ENCODE measurements around the gene MANBA. TPM values are rescaled to one million over a fixed set of nuclear protein-coding genes. Genes with fewer than 3 reads are reported as not detected.

Gene MANBA
- total RNA-seq, 4 donors from 2014 or later: 8.9 to 15.5 (median 12.6) TPM

DNA sequence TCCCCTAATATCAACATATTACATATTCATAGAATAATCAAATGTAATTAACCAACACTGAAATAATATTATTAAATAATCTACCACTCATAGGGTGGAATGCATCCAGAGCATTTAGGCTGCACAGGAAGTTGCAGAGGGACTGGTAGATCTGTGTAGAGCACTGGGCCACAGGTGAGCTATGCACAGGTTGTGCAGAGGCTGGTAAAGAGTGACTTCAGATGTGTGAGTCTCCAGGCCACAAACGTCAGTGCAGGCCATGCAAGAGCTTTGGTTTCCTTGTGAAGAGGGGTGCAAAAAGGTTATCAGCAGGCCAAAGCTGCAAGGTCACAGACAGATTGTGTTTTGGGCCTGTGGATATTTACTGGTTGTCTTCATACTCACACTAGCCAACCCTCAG, 25.5 kb upstream of the MANBA start:
- intact Hi-C loops (cut with DNase I; ENCODE audit: low total_unique reads) (no loop called here), in situ Hi-C loops (cut with MboI; ENCODE audit: low sequenced_read_pairs in 4 of 4) (no loop called here)
- ATAC-seq (no peak), DNase-seq (no peak)
- no peak overlapping the region for H3K27ac ChIP-seq
- H3K9me3 ChIP-seq: no peaks in the 10 kb centered on the region
- no peaks in the 10 kb centered on the region for H3K36me3 ChIP-seq
- H3K27me3 ChIP-seq: no peaks in the 10 kb centered on the region
- no peak for TF ChIP-seq POLR2A (IDR thresholded peaks at IDR 0.05)
- TF ChIP-seq, protein P1, sequence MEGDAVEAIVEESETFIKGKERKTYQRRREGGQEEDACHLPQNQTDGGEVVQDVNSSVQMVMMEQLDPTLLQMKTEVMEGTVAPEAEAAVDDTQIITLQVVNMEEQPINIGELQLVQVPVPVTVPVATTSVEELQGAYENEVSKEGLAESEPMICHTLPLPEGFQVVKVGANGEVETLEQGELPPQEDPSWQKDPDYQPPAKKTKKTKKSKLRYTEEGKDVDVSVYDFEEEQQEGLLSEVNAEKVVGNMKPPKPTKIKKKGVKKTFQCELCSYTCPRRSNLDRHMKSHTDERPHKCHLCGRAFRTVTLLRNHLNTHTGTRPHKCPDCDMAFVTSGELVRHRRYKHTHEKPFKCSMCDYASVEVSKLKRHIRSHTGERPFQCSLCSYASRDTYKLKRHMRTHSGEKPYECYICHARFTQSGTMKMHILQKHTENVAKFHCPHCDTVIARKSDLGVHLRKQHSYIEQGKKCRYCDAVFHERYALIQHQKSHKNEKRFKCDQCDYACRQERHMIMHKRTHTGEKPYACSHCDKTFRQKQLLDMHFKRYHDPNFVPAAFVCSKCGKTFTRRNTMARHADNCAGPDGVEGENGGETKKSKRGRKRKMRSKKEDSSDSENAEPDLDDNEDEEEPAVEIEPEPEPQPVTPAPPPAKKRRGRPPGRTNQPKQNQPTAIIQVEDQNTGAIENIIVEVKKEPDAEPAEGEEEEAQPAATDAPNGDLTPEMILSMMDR (IDR thresholded peaks at IDR 0.05 in 4 of 5, conservative IDR thresholded peaks at IDR 0.05 in 1 of 5): no peak
- no peak overlapping the region for H3K4me3 ChIP-seq
- H3K4me1 ChIP-seq: peaks cover 0 to 8% of the 10 kb centered on the region in 2 donors

DNA sequence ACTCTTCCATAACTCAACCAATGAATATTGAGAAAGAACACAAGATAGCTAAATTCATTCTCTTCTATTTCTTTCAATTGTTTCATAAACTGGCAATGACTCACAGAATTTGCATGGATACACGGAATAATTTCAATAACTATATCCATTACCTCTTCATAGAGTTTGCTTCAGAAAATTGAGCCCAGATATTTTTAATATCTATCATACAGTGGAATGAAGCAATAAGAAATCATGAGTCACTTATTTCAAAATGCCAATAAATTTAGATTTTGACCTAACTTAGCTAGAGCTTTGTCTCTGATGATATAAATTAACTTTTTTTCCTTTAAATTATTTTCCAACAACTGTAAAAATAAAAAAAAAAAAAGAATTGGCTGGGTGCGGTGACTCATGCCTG, 22.2 kb upstream of the MANBA start:
- no peak overlapping the region for H3K4me3 ChIP-seq
- H3K27ac ChIP-seq: no peak overlapping the region
- TF ChIP-seq POLR2A (IDR thresholded peaks at IDR 0.05): no peak
- TF ChIP-seq, protein P1 (IDR thresholded peaks at IDR 0.05 in 4 of 5, conservative IDR thresholded peaks at IDR 0.05 in 1 of 5): no peak
- intact Hi-C loops (cut with DNase I; ENCODE audit: low total_unique reads): no loop called here
- in situ Hi-C loops (cut with MboI; ENCODE audit: low sequenced_read_pairs in 4 of 4): no loop called here
- no peaks in the 10 kb centered on the region for H3K9me3 ChIP-seq
- H3K4me1 ChIP-seq: no peaks in the 10 kb centered on the region
- ATAC-seq (no peak), DNase-seq (no peak)
- H3K27me3 ChIP-seq: no peaks in the 10 kb centered on the region
- H3K36me3 ChIP-seq: no peaks in the 10 kb centered on the region

DNA sequence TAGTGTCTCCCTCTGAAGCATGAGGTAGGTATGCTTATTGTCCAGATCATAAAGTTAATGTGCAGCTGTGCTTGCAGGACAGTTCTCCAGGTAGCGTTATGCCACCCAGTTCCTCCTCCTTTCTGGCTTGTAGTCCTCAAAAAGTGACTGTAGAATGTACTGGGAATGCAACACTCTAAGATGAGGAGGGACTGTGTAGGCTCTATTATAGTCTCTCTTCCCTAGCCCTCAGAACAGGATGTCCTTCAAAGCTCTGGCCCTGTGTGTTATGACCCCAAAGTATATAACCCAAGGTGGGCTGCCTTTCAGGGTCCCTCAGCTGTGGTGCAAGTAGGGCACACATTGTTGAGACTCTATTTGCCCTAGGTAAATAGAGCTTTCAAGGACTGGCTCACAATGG, 20.8 kb upstream of the MANBA start:
- intact Hi-C loops (cut with DNase I; ENCODE audit: low total_unique reads) (no loop called here), in situ Hi-C loops (cut with MboI; ENCODE audit: low sequenced_read_pairs in 4 of 4) (no loop called here)
- Histone ChIP-seq H3K4me1 (no peaks in the 10 kb centered on the region), H3K9me3 (no peaks in the 10 kb centered on the region), H3K27ac (no peak overlapping the region), H3K27me3 (no peaks in the 10 kb centered on the region), H3K4me3 (no peak overlapping the region), H3K36me3 (no peaks in the 10 kb centered on the region)
- TF ChIP-seq, protein P1 (IDR thresholded peaks at IDR 0.05 in 4 of 5, conservative IDR thresholded peaks at IDR 0.05 in 1 of 5): no peak
- TF ChIP-seq POLR2A (IDR thresholded peaks at IDR 0.05): no peak
- ATAC-seq: peak in 1 of 2 donors; percentile 24
- no peak for DNase-seq

DNA sequence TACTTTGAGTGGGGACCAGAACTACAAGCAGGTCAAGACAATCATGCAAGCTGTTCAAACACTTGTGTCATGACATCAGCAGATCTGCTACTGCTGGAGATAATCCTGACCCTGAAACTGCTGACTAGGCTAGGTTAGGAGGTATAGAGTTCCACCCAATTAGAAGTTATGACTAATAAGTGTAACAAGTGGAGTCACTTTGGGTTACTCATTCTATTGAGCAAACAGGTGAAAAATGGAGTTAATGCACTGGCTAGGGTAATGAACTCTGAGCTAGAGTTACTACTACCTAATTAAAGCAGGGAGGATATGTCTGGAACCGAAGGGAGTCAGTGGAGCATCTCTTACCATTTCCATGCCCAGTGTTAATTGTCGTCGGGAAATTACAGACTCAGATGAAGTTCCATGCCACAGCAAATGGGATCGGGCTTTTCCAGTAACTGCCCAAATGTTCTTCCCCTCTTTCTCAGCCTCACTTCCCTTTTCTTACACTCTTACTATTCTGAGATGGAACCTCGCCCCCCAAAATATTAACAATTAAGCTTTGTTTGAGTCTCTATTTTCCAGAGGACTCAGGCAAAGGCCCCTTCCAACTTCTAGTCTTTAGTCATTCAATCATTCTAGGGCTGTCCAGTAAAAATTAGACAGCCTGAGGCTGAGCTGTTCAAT, 19.8 kb upstream of the MANBA start:
- H3K4me3 ChIP-seq: no peak overlapping the region
- DNase-seq: no peak
- intact Hi-C loops (cut with DNase I; ENCODE audit: low total_unique reads): no loop called here
- in situ Hi-C loops (cut with MboI; ENCODE audit: low sequenced_read_pairs in 4 of 4): no loop called here
- H3K4me1 ChIP-seq: no peaks in the 10 kb centered on the region
- H3K36me3 ChIP-seq: no peaks in the 10 kb centered on the region
- H3K9me3 ChIP-seq: no peaks in the 10 kb centered on the region
- no peak for ATAC-seq
- H3K27ac ChIP-seq: no peak overlapping the region
- no peaks in the 10 kb centered on the region for H3K27me3 ChIP-seq
- TF ChIP-seq, protein P1 (IDR thresholded peaks at IDR 0.05 in 4 of 5, conservative IDR thresholded peaks at IDR 0.05 in 1 of 5): no peak
- no peak for TF ChIP-seq POLR2A (IDR thresholded peaks at IDR 0.05)

DNA sequence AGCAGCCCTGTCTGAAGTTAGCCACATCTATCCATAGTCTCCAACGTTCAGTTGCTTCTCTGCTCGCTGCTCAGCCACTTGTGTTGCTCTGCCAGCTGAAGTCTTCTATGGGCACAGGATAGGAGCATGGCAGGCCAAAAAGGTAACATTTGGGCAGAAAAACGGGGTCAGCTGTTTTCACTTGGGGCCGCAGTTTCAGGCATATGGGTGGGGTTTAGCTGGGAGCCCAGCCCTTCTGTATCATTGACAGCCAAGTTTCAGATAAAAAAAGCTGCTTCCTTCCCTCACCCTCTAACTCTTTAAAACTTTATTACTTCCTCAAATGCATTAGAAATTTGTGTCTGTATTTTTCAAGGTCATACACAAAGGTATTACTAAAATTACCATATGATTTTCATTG, 18.4 kb upstream of the MANBA start:
- no peak for ATAC-seq
- H3K36me3 ChIP-seq: no peaks in the 10 kb centered on the region
- H3K4me3 ChIP-seq: no peak overlapping the region
- H3K27ac ChIP-seq: no peak overlapping the region
- in situ Hi-C loops (cut with MboI; ENCODE audit: low sequenced_read_pairs in 4 of 4): no loop called here
- no peaks in the 10 kb centered on the region for H3K27me3 ChIP-seq
- H3K4me1 ChIP-seq: no peaks in the 10 kb centered on the region
- intact Hi-C loops (cut with DNase I; ENCODE audit: low total_unique reads): no loop called here
- DNase-seq: no peak
- TF ChIP-seq, protein P1 (IDR thresholded peaks at IDR 0.05 in 4 of 5, conservative IDR thresholded peaks at IDR 0.05 in 1 of 5): no peak
- no peak for TF ChIP-seq POLR2A (IDR thresholded peaks at IDR 0.05)
- H3K9me3 ChIP-seq: no peaks in the 10 kb centered on the region
